ENCODE data around the gene TBRG4.

Gene TBRG4

DNA sequence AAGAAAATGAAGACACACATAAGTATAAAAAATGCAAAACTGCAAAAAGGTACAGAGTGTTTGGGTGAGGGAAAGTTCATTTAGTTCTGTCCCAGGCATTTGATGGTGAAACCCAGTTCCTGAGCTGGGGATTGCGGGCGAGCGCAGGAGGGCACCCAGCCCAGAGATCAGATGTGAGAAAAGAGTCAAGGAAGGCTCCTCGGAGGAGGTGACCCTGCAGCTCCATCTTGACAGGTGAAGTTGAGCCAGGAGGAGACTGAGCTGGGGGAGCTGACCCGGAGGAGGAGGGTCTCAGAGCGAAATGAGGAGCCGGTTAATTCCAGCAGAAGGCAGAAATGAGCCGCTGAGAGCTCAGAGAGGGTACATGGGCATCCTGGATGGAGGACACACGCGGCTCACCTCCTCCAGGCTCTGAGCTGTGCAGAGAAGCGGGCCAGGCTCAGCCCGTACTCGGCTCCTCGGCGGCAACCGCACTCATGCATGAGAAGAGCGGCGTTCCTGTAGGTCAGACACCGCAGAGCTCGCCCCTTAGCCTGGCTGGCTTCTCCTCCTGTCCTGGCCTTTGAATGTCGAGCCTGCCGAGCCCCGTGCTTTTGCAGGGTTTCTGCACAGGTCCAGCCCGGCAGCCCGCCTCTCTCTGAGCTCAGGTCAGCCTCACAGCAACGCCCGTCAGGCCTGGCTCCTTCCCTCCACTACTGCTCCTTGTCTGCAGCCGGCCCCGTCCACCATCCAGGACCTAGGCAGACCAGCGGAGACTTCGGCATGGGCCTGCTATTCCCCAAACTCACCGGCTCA lies 36.6 kb upstream of the TBRG4 start:
- TF ChIP-seq REST (IDR thresholded peaks at IDR 0.05; ENCODE audit: insufficient replicate concordance, low read depth) (no peak), CTCF (IDR thresholded peaks at IDR 0.05; ENCODE audit: insufficient read depth, low read length) (no peak), GABPA (IDR thresholded peaks at IDR 0.05; ENCODE audit: low read depth) (no peak), SPI1 (IDR thresholded peaks at IDR 0.05; ENCODE audit: borderline replicate concordance, low read depth) (no peak), POLR2AphosphoS5 (IDR thresholded peaks at IDR 0.05; ENCODE audit: low read depth) (no peak)
- H3K4me3 ChIP-seq (replicated peaks; ENCODE audit: insufficient read depth, low read length) = no peak overlapping the region
- no peaks in the 10 kb centered on the region for H3K27me3 ChIP-seq (ENCODE audit: insufficient read depth, poor library complexity, severe bottlenecking)
- DNase-seq (ENCODE audit: low read depth in 1 of 2, low spot score in 1 of 2) = no peak
- no peak overlapping the region for H3K27ac ChIP-seq (replicated peaks)

DNA sequence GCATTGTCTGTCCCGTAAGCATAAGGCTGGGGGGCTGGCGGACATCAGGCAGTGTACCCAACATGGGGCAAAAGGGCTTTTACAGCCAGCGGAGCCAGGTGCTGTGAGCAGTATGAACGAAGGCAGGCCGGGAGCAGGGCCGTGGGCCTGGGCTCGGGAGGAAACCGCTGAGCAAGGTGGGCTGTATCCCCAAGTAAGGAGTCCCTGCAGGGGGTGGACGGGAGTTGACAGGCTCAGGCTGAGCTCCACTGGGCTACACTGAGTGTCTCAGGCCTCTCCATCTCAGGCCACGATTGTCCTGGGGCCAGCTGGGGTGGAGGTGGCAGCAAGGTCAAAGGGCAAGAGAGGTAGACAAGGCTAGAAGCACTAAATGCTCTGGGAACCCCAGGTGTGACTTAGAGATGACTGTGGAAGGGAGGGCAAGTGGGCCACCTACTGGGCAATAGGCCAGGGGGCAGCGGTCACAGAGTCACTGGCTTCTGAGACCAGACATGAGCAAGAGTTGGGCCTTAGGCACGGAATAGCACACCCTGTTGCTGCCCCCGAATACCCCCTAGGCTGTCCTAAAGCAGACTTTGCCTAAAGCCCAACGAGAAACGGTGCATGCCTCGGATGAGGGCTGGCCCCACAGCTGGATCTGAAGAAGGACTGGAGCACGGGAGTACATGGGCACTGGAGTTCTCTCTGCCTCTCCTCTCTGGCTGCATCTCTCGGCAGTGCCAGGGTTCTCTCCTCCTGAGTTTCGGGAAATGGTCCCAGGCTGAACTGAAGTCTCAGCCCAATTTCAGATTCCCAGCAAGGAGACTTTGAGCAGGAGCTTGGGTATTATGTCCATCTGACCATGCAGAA lies 35.3 kb upstream of the TBRG4 start:
- Histone ChIP-seq H3K27ac (replicated peaks) (no peak overlapping the region), H3K4me3 (replicated peaks; ENCODE audit: insufficient read depth, low read length) (no peak overlapping the region), H3K27me3 (ENCODE audit: insufficient read depth, poor library complexity, severe bottlenecking) (no peaks in the 10 kb centered on the region)
- DNase-seq (ENCODE audit: low read depth in 1 of 2, low spot score in 1 of 2) = no peak
- TF ChIP-seq SPI1 (IDR thresholded peaks at IDR 0.05; ENCODE audit: borderline replicate concordance, low read depth) (no peak), REST (IDR thresholded peaks at IDR 0.05; ENCODE audit: insufficient replicate concordance, low read depth) (no peak), POLR2AphosphoS5 (IDR thresholded peaks at IDR 0.05; ENCODE audit: low read depth) (no peak), GABPA (IDR thresholded peaks at IDR 0.05; ENCODE audit: low read depth) (no peak), CTCF (IDR thresholded peaks at IDR 0.05; ENCODE audit: insufficient read depth, low read length) (no peak)

- Histone ChIP-seq H3K27me3 (ENCODE audit: insufficient read depth, poor library complexity, severe bottlenecking) (no peaks in the 10 kb centered on the region), H3K4me3 (replicated peaks; ENCODE audit: insufficient read depth, low read length) (no peak overlapping the region), H3K27ac (replicated peaks) (no peak overlapping the region)
- TF ChIP-seq POLR2AphosphoS5 (IDR thresholded peaks at IDR 0.05; ENCODE audit: low read depth) (no peak), GABPA (IDR thresholded peaks at IDR 0.05; ENCODE audit: low read depth) (no peak), CTCF (IDR thresholded peaks at IDR 0.05; ENCODE audit: insufficient read depth, low read length) (no peak), REST (IDR thresholded peaks at IDR 0.05; ENCODE audit: insufficient replicate concordance, low read depth) (no peak), SPI1 (IDR thresholded peaks at IDR 0.05; ENCODE audit: borderline replicate concordance, low read depth) (no peak)
- no peak for DNase-seq (ENCODE audit: low read depth in 1 of 2, low spot score in 1 of 2)
These were observed 34.4 kb upstream of the TBRG4 start for GRCh38 chr7:45145881-45146280.
